H1 (cell line): ENCODE data around the gene NANOS2. TPM values are rescaled to one million over a fixed set of nuclear protein-coding genes. Genes with fewer than 3 reads are reported as not detected.

Experiments used
- CTCF ChIA-PET: fragments of 300-600 bp; sonication (Branson Sonifier 250); formaldehyde crosslinking; loops from one replicate; lab custom pipeline; 2021; ENCODE audit not compliant: partially characterized antibody; lab: Charles Lee
- POLR2A ChIA-PET: fragments of 300-600 bp; sonication (Branson Sonifier 250); formaldehyde crosslinking; loops from one replicate; lab custom pipeline; 2021; ENCODE audit warnings: inconsistent platforms; ENCODE audit not compliant: partially characterized antibody; lab: Charles Lee
- DNase-seq, 2 experiments: peaks; one replicate each; pipeline versions ENCODE4 v3.0.0 to v3.0.0-alpha.2; 2010 to 2022; ENCODE audit warnings: low spot score in 2 of 2, low read depth in 1 of 2, mixed read lengths in 1 of 2
- FAIRE-seq: peaks from 2 replicates; lab custom pipeline; 2011; peaks lifted over from hg19 to GRCh38; lab: Jason Lieb, UNC
- H2AFZ ChIP-seq: 2 replicates; pipeline ENCODE4 v1.8.1; 2012; ENCODE audit warnings: low read length, inconsistent platforms
- H2AK5ac ChIP-seq: 2 replicates; pipeline ENCODE4 v1.6.1; 2013; ENCODE audit warnings: low read depth, low read length
- H2BK120ac ChIP-seq: replicated peaks from 2 replicates; pipeline ENCODE3; 2013; ENCODE audit warnings: low read depth, low read length, inconsistent platforms
- H2BK12ac ChIP-seq: 2 replicates; pipeline ENCODE4 v1.6.1; 2013; ENCODE audit warnings: low read depth, low read length
- H2BK15ac ChIP-seq: 2 replicates; pipeline ENCODE4 v1.6.1; 2013; ENCODE audit warnings: low read length
- H2BK20ac ChIP-seq: 2 replicates; pipeline ENCODE4 v1.6.1; 2013; ENCODE audit warnings: low read length
- H2BK5ac ChIP-seq: 2 replicates; pipeline ENCODE4 v1.6.1; 2013; ENCODE audit warnings: low read depth, low read length
- H3K14ac ChIP-seq: 2 replicates; pipeline ENCODE4 v1.6.1; 2013; ENCODE audit warnings: inconsistent platforms; ENCODE audit not compliant: insufficient read length
- H3K18ac ChIP-seq: 2 replicates; pipeline ENCODE4 v1.6.1; 2013; ENCODE audit warnings: low read length; ENCODE audit errors: extremely low read depth
- H3K23ac ChIP-seq: 2 replicates; pipeline ENCODE4 v1.6.1; 2013; ENCODE audit warnings: inconsistent platforms; ENCODE audit not compliant: insufficient read length
- H3K23me2 ChIP-seq: 2 replicates; pipeline ENCODE4 v1.6.1; 2013; ENCODE audit warnings: low read depth, low read length
- H3K27ac ChIP-seq: 2 replicates; pipeline ENCODE4 v1.6.1; 2011; ENCODE audit warnings: low read depth, low read length, inconsistent platforms
- H3K27me3 ChIP-seq, 4 experiments: replicated peaks in 1 of 4; 1 replicate in 1 of 4; 2 replicates in 3 of 4; pipeline versions ENCODE4 v1.6.1 to v1.8.1; 2011 to 2013; ENCODE audit warnings: low read length in 3 of 4, mild to moderate bottlenecking in 3 of 4, inconsistent platforms in 2 of 4, mixed read lengths in 2 of 4, moderate library complexity in 1 of 4; ENCODE audit not compliant: control insufficient read depth in 3 of 4, insufficient read depth in 3 of 4; ENCODE audit errors: extremely low read depth in 1 of 4
- H3K36me3 ChIP-seq, 4 experiments: 2 replicates each; pipeline versions ENCODE4 v1.6.1 to v1.8.1; 2011 to 2013; ENCODE audit warnings: mild to moderate bottlenecking in 4 of 4, low read length in 3 of 4, moderate library complexity in 2 of 4, control low read depth in 1 of 4, inconsistent platforms in 1 of 4; ENCODE audit not compliant: insufficient read depth in 4 of 4, control insufficient read depth in 2 of 4
- H3K4ac ChIP-seq: replicated peaks from 2 replicates; pipeline ENCODE3; 2013; ENCODE audit warnings: low read length, low read depth, mixed read lengths, inconsistent platforms; ENCODE audit not compliant: insufficient read length
- H3K4me1 ChIP-seq, 4 experiments: replicated peaks in 1 of 4; 1 replicate in 1 of 4; 2 replicates in 3 of 4; pipeline versions ENCODE4 v1.6.1 to v1.8.1; 2011 to 2013; ENCODE audit warnings: low read length in 3 of 4, inconsistent platforms in 2 of 4, mixed read lengths in 1 of 4; ENCODE audit not compliant: insufficient read depth in 4 of 4, control insufficient read depth in 3 of 4
- H3K4me2 ChIP-seq, 2 experiments: 2 replicates each; pipeline versions ENCODE4 v1.6.1 to v1.8.1; 2011 to 2013; ENCODE audit warnings: low read depth in 2 of 2, low read length in 2 of 2, control low read depth in 1 of 2, inconsistent platforms in 1 of 2, mild to moderate bottlenecking in 1 of 2; ENCODE audit not compliant: insufficient read depth in 1 of 2
- H3K4me3 ChIP-seq, 4 experiments: fragments of 200-600, 300-600 bp in 1 of 4; sonication (generic), shearing (Covaris generic), sonication (Bioruptor Twin) in 1 of 4; 2 replicates each; pipeline versions ENCODE4 v1.5.1 to v1.8.1; 2011 to 2016; ENCODE audit warnings: low read length in 4 of 4, low read depth in 3 of 4, control low read depth in 2 of 4, inconsistent platforms in 2 of 4, mild to moderate bottlenecking in 2 of 4, mixed read lengths in 1 of 4, moderate library complexity in 1 of 4; ENCODE audit not compliant: insufficient read depth in 2 of 4; ENCODE audit errors: extremely low read depth in 1 of 4
- H3K56ac ChIP-seq: replicated peaks from 2 replicates; pipeline ENCODE3; 2013; ENCODE audit warnings: low read depth, mild to moderate bottlenecking, mixed read lengths, low read length, inconsistent platforms; ENCODE audit not compliant: insufficient read length
- H3K79me1 ChIP-seq: 2 replicates; pipeline ENCODE4 v1.6.1; 2013; ENCODE audit warnings: low read depth, low read length, control low read depth
- H3K79me2 ChIP-seq, 2 experiments: 2 replicates each; pipeline versions ENCODE4 v1.6.1 to v1.8.1; 2012 to 2013; ENCODE audit warnings: low read length in 2 of 2, mild to moderate bottlenecking in 2 of 2, inconsistent platforms in 1 of 2; ENCODE audit not compliant: insufficient read depth in 2 of 2, control insufficient read depth in 1 of 2
- H3K9ac ChIP-seq, 4 experiments: replicated peaks in 1 of 4; 1 replicate in 1 of 4; 2 replicates in 3 of 4; pipeline versions ENCODE4 v1.6.1 to v1.8.1; 2011 to 2013; ENCODE audit warnings: low read depth in 3 of 4, low read length in 3 of 4, control low read depth in 2 of 4, mild to moderate bottlenecking in 2 of 4, moderate library complexity in 2 of 4, inconsistent platforms in 1 of 4; ENCODE audit errors: extremely low read depth in 1 of 4
- H3K9me3 ChIP-seq, 2 experiments: 2 replicates each; pipeline versions ENCODE4 v1.6.1 to v1.8.1; 2012 to 2013; ENCODE audit warnings: mild to moderate bottlenecking in 2 of 2, moderate library complexity in 2 of 2, control low read depth in 1 of 2, inconsistent platforms in 1 of 2, low read depth in 1 of 2, low read length in 1 of 2, mixed read lengths in 1 of 2; ENCODE audit not compliant: insufficient read depth in 2 of 2
- H4K20me1 ChIP-seq, 2 experiments: replicated peaks in 1 of 2; 2 replicates each; pipeline versions ENCODE3 to v1.8.1; 2011 to 2013; ENCODE audit warnings: inconsistent platforms in 2 of 2, low read length in 2 of 2, mild to moderate bottlenecking in 1 of 2; ENCODE audit not compliant: insufficient read depth in 2 of 2, control insufficient read depth in 1 of 2
- H4K5ac ChIP-seq: 2 replicates; pipeline ENCODE4 v1.6.1; 2013; ENCODE audit warnings: low read length, low read depth, mixed read lengths, inconsistent platforms; ENCODE audit not compliant: insufficient read length
- H4K8ac ChIP-seq: 2 replicates; pipeline ENCODE4 v1.8.0; 2013; ENCODE audit warnings: mild to moderate bottlenecking, moderate library complexity, low read length, inconsistent platforms; ENCODE audit not compliant: insufficient read depth; ENCODE audit errors: extremely low read depth
- H4K91ac ChIP-seq: replicated peaks from 2 replicates; pipeline ENCODE3; 2013; ENCODE audit warnings: low read length, mixed read lengths, inconsistent platforms; ENCODE audit not compliant: insufficient read length
- ASH2L ChIP-seq: fragments of 200-600, 300-600 bp; sonication (generic); IDR thresholded peaks from one replicate; pipeline ENCODE4 v1.7.1; 2017; ENCODE audit warnings: low read length
- BRCA1 ChIP-seq: IDR thresholded peaks from 2 replicates; pipeline ENCODE4 v1.6.1; 2012; ENCODE audit warnings: low read depth, low read length, improper control_type of control experiment
- CBX8 ChIP-seq: fragments of 300-800, 300-1000 bp; sonication (generic); IDR thresholded peaks from 2 replicates; pipeline ENCODE4 v1.7.1; 2016; ENCODE audit warnings: low read depth, low read length, borderline replicate concordance
- EP300 ChIP-seq, 2 experiments: IDR thresholded peaks; 1 replicate in 1 of 2; 2 replicates in 1 of 2; pipeline ENCODE4 v1.6.1; 2011 to 2012; ENCODE audit warnings: low read depth in 2 of 2, low read length in 2 of 2, mild to moderate bottlenecking in 2 of 2, borderline replicate concordance in 1 of 2, inconsistent platforms in 1 of 2, moderate library complexity in 1 of 2
- FOSL1 ChIP-seq: IDR thresholded peaks from 2 replicates; pipeline ENCODE4 v1.6.1; 2011; ENCODE audit warnings: mild to moderate bottlenecking, low read depth, low read length, moderate library complexity; ENCODE audit not compliant: insufficient read depth
- KDM1A ChIP-seq: fragments of 200-600, 300-600 bp; sonication (generic); IDR thresholded peaks from 2 replicates; pipeline ENCODE4 v1.7.1; 2016; ENCODE audit warnings: mild to moderate bottlenecking, low read length, borderline replicate concordance
- RFX5 ChIP-seq: IDR thresholded peaks from 2 replicates; pipeline ENCODE4 v1.6.1; 2011; ENCODE audit warnings: low read depth, low read length, improper control_type of control experiment, borderline replicate concordance
- RXRA ChIP-seq: IDR thresholded peaks from 2 replicates; pipeline ENCODE4 v1.6.1; 2011; ENCODE audit warnings: low read depth, mild to moderate bottlenecking, low read length, moderate library complexity; ENCODE audit not compliant: insufficient read depth
- SIN3A ChIP-seq, 2 experiments: IDR thresholded peaks in 1 of 2; conservative IDR thresholded peaks in 1 of 2; 2 replicates each; pipeline ENCODE4 v1.6.1; 2011 to 2012; ENCODE audit warnings: low read length in 2 of 2, improper control_type of control experiment in 1 of 2, low read depth in 1 of 2, mild to moderate bottlenecking in 1 of 2
- SIX5 ChIP-seq: IDR thresholded peaks from 2 replicates; pipeline ENCODE4 v1.6.1; 2011; ENCODE audit warnings: mild to moderate bottlenecking, low read depth, low read length
- SUZ12 ChIP-seq: fragments of 200-600 bp; sonication (generic); IDR thresholded peaks from 2 replicates; pipeline ENCODE4 v1.6.1; 2012; ENCODE audit warnings: mild to moderate bottlenecking, inconsistent platforms, low read length, moderate library complexity, mixed read lengths
- TAF1 ChIP-seq: IDR thresholded peaks from 2 replicates; pipeline ENCODE4 v1.6.1; 2011; ENCODE audit warnings: mild to moderate bottlenecking, low read depth, low read length
- TAF7 ChIP-seq: optimal IDR thresholded peaks from 2 replicates; pipeline ENCODE3; 2011; ENCODE audit warnings: low read depth, mild to moderate bottlenecking, inconsistent platforms, low read length, moderate library complexity, borderline replicate concordance
- TCF12 ChIP-seq: IDR thresholded peaks from 2 replicates; pipeline ENCODE4 v1.6.1; 2011; ENCODE audit warnings: low read depth, mild to moderate bottlenecking, low read length
- ZNF274 ChIP-seq: IDR thresholded peaks from 2 replicates; pipeline ENCODE4 v1.7.0; 2012; ENCODE audit warnings: low read length, borderline replicate concordance; ENCODE audit errors: extremely low read depth
- WGBS, 2 experiments: shearing (Covaris generic) in 1 of 2; methylation state at CpG; one replicate each; pipeline versions ENCODE4 v1.1.6 to v1.1.7; 2013 to 2015; ENCODE audit warnings: low lambda C conversion rate in 2 of 2, mixed read lengths in 2 of 2, inconsistent platforms in 1 of 2, low coverage in 1 of 2, missing lambda C conversion rate in 1 of 2; ENCODE audit not compliant: insufficient replicate concordance in 2 of 2, insufficient coverage in 1 of 2, insufficient read length in 1 of 2; ENCODE audit errors: extremely low coverage in 1 of 2, missing lambda C conversion rate in 1 of 2; 5-methylcytosine and 5-hydroxymethylcytosine counted together
- polyA plus RNA-seq, 7 experiments: library from polyadenylated mRNA; depleted of rRNA in 3 of 7; stranded (reverse) in 5 of 7; unstranded in 2 of 7; fragments of >200 nt in 5 of 7; fragments of 200-250 nt in 2 of 7; gene quantifications; 1 replicate in 5 of 7; 2 replicates in 1 of 7; 4 replicates in 1 of 7; pipeline versions ENCODE4 v1.2.1 to v1.2.3, GENCODE V29; 2011 to 2013; ENCODE audit warnings: missing spikeins in 2 of 7, mixed read lengths in 2 of 7
- total RNA-seq: library from RNA; stranded (reverse); fragmentation: NEBNext Ultra II Directional; extraction: Animal tissue kit (Norgen Biotek cat#: 25700); gene quantifications from 2 replicates; pipeline ENCODE4 v1.2.1, GENCODE V29; 2021

The NANOS2 gene
- total and polyA plus RNA-seq, 2 of the 8 experiments (the other 6 are each of a cell fraction or from before 2014, with no cell fraction given): 0.20 TPM; not detected in 1

DNA sequence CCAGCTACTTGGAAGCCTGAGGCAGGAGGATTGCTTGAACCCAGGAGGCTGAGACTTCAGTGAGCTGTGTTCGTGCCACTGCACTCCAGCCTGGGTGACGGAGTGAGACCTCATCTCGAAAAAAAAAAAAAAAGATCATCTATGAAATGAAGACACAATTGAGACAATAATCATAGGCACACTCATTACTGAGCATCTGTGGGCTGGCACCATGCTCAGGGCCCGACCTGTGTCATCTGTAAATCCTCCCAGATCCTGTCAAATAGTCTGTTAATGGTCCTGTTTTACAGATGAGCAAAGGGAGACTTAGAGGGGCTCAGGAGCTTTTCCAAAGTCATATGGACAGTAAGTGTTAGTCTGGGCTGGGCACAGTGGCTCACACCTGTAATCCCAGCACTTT lies 4.1 kb upstream of the NANOS2 start:
- Histone ChIP-seq H3K23ac (no peak overlapping the region), H2BK120ac (no peak overlapping the region), H2BK15ac (no peak overlapping the region), H3K9me3 (no peaks in the 10 kb centered on the region), H2BK5ac (no peak overlapping the region), H3K56ac (no peak overlapping the region), H3K27ac (no peak overlapping the region), H3K14ac (no peak overlapping the region), H3K4me1 (peaks cover 0 to 3% (median 0%) of the 10 kb centered on the region in 4 experiments; a peak in 4 of 7 replicates), H2BK20ac (no peak overlapping the region), H4K91ac (no peak overlapping the region), H3K9ac (no peak overlapping the region), H3K79me1 (no peaks in the 10 kb centered on the region), H2BK12ac (no peak overlapping the region), H4K5ac (no peak overlapping the region), H3K18ac (no peak overlapping the region), H2AFZ (no peak overlapping the region), H3K4me2 (no peak overlapping the region), H3K79me2 (no peaks in the 10 kb centered on the region), H3K23me2 (no peaks in the 10 kb centered on the region), H4K20me1 (no peaks in the 10 kb centered on the region), H3K4ac (no peak overlapping the region), H3K27me3 (no peaks in the 10 kb centered on the region), H4K8ac (no peak overlapping the region), H3K4me3 (no peak overlapping the region), H2AK5ac (no peak overlapping the region), H3K36me3 (no peaks in the 10 kb centered on the region)
- POLR2A ChIA-PET: no interaction called here
- FAIRE-seq (no peak), DNase-seq (no peak)
- 87% methylated on average over 3 of the region's 4 CpGs; no CpG with 5 or more reads in 1 of the 2 experiments for WGBS, 2 experiments
- CTCF ChIA-PET: interaction anchor here (0.6 to 1.3 kb wide), 2 partner anchors 35 to 45 kb away, joined by 3 read pairs; no protein-coding TSS in a partner anchor
- TF ChIP-seq KDM1A (no peak), FOSL1 (no peak), RXRA (no peak), TAF7 (no peak), TCF12 (no peak), TAF1 (no peak), EP300 (IDR thresholded peaks at IDR 0.05; ENCODE audit: borderline replicate concordance in 1 of 2, low read depth in 2 of 2, low read length in 2 of 2) (no peak), BRCA1 (no peak), ZNF274 (no peak), ASH2L (no peak), RFX5 (no peak), SUZ12 (no peak), CBX8 (no peak), SIN3A (conservative IDR thresholded peaks at IDR 0.05 in 1 of 2, IDR thresholded peaks at IDR 0.05 in 1 of 2; ENCODE audit: low read depth in 1 of 2, low read length in 2 of 2) (no peak), SIX5 (no peak)
